HEK293 (cell line): ENCODE data around the gene TMC6.

Source experiments
- CTCF ChIA-PET: fragments of 350-600 bp; formaldehyde crosslinking; extraction: SDS; loops from one replicate; lab custom pipeline; 2021; ENCODE audit warnings: antibody characterized with exemption; lab: Yijun Ruan, JAX
- POLR2A ChIA-PET: fragments of 300-600 bp; formaldehyde crosslinking; extraction: SDS; loops from one replicate; lab custom pipeline; 2020; ENCODE audit warnings: antibody characterized with exemption, inconsistent platforms; lab: Yijun Ruan, JAX
- H3K27ac ChIP-seq: fragments of 200-500 bp; sonication (Bioruptor generic); 2 replicates; pipeline ENCODE4 v1.5.1; 2014; ENCODE audit warnings: low read depth, low read length, control low read depth, inconsistent platforms; ENCODE audit errors: extremely low read depth
- H3K36me3 ChIP-seq, 2 experiments: fragments of 200-500 bp in 1 of 2; sonication (Bioruptor generic) in 1 of 2; 1 replicate in 1 of 2; 2 replicates in 1 of 2; pipeline ENCODE4 v1.5.1; 2014 to 2017; ENCODE audit warnings: inconsistent platforms in 2 of 2, low read length in 2 of 2; ENCODE audit not compliant: control insufficient read depth in 2 of 2, insufficient read depth in 1 of 2
- H3K4me1 ChIP-seq: fragments of 200-500 bp; sonication (Bioruptor generic); 2 replicates; pipeline ENCODE4 v1.5.1; 2014; ENCODE audit warnings: mild to moderate bottlenecking, low read length, inconsistent platforms; ENCODE audit not compliant: control insufficient read depth, insufficient read depth
- H3K4me3 ChIP-seq: 2 replicates; pipeline ENCODE4 v1.5.1; 2011; ENCODE audit warnings: low read depth, mild to moderate bottlenecking, control low read depth, low read length, moderate library complexity
- H3K9me3 ChIP-seq: fragments of 200-500 bp; sonication (Bioruptor generic); 2 replicates; pipeline ENCODE4 v1.5.1; 2014; ENCODE audit warnings: low read depth, low read length, inconsistent platforms; ENCODE audit not compliant: control insufficient read depth, insufficient read depth
- PRDM10 ChIP-seq: fragments of 450-650 bp; formaldehyde crosslinking; IDR thresholded peaks from 2 replicates; pipeline ENCODE4 v1.5.1; 2016; ENCODE audit warnings: missing biosample characterization, missing genetic modification characterization
- SETDB1 ChIP-seq: IDR thresholded peaks from one replicate; pipeline ENCODE4 v1.6.1; 2017; ENCODE audit warnings: mild to moderate bottlenecking, low read length, moderate library complexity, mixed read lengths; ENCODE audit not compliant: insufficient read length
- YY1 ChIP-seq: fragments of 450-650 bp; formaldehyde crosslinking; IDR thresholded peaks from 2 replicates; pipeline ENCODE4 v1.5.1; 2018; ENCODE audit warnings: missing biosample characterization, missing genetic modification characterization
- ZBTB17 ChIP-seq: fragments of 450-650 bp; formaldehyde crosslinking; IDR thresholded peaks from 2 replicates; pipeline ENCODE4 v1.5.1; 2016; ENCODE audit warnings: missing biosample characterization, missing genetic modification characterization
- ZFP69B ChIP-seq: fragments of 450-650 bp; formaldehyde crosslinking; IDR thresholded peaks from 2 replicates; pipeline ENCODE4 v1.5.1; 2016; ENCODE audit warnings: missing biosample characterization, missing genetic modification characterization
- ZNF10 ChIP-seq: fragments of 450-650 bp; formaldehyde crosslinking; IDR thresholded peaks from 2 replicates; pipeline ENCODE4 v1.5.1; 2017; ENCODE audit warnings: missing biosample characterization, missing genetic modification characterization
- ZNF121 ChIP-seq: fragments of 450-650 bp; formaldehyde crosslinking; IDR thresholded peaks from 2 replicates; pipeline ENCODE4 v1.5.1; 2016; ENCODE audit warnings: missing biosample characterization, missing genetic modification characterization
- ZNF157 ChIP-seq: fragments of 450-650 bp; formaldehyde crosslinking; IDR thresholded peaks from 2 replicates; pipeline ENCODE4 v1.5.1; 2016; ENCODE audit warnings: missing biosample characterization, missing genetic modification characterization
- ZNF16 ChIP-seq: fragments of 450-650 bp; formaldehyde crosslinking; IDR thresholded peaks from 2 replicates; pipeline ENCODE4 v1.5.1; 2016; ENCODE audit warnings: low read depth, missing biosample characterization, missing genetic modification characterization
- ZNF26 ChIP-seq: fragments of 450-650 bp; formaldehyde crosslinking; IDR thresholded peaks from 2 replicates; pipeline ENCODE4 v1.5.1; 2016; ENCODE audit warnings: missing biosample characterization, missing genetic modification characterization
- ZNF398 ChIP-seq: fragments of 450-650 bp; formaldehyde crosslinking; IDR thresholded peaks from 2 replicates; pipeline ENCODE4 v1.5.1; 2017; ENCODE audit warnings: missing biosample characterization, missing genetic modification characterization
- ZNF426 ChIP-seq: fragments of 450-650 bp; formaldehyde crosslinking; IDR thresholded peaks from 2 replicates; pipeline ENCODE4 v1.5.1; 2017; ENCODE audit warnings: missing biosample characterization, missing genetic modification characterization, mild to moderate bottlenecking, inconsistent platforms, moderate library complexity
- ZNF600 ChIP-seq: fragments of 450-650 bp; formaldehyde crosslinking; IDR thresholded peaks from 2 replicates; pipeline ENCODE4 v1.5.1; 2016; ENCODE audit warnings: missing biosample characterization, missing genetic modification characterization
- ZNF664 ChIP-seq: fragments of 450-650 bp; formaldehyde crosslinking; IDR thresholded peaks from 2 replicates; pipeline ENCODE4 v1.5.1; 2016; ENCODE audit warnings: missing biosample characterization, missing genetic modification characterization

The TMC6 gene

GRCh38 chr17:78159575-78160158 is 31.1 kb upstream of the TMC6 start:
- Histone ChIP-seq H3K9me3 (no peaks in the 10 kb centered on the region), H3K27ac (no peak overlapping the region), H3K4me3 (no peak overlapping the region), H3K36me3 (no peaks in the 10 kb centered on the region), H3K4me1 (no peaks in the 10 kb centered on the region)
- CTCF ChIA-PET, result interaction anchor here (0.9 kb wide), 1 partner anchor 26 kb away, joined by 4 read pairs; no protein-coding TSS in a partner anchor
- POLR2A ChIA-PET, result interaction anchor here (2.1 kb wide), 1 partner anchor 27 kb away, joined by 7 read pairs; the partner anchor contains the start of genes AFMID and TK1
- TF ChIP-seq ZNF600 (tag by site-specific recombination), result 0 out of 2 replicates have a peak, but pooled peaks have one; percentile 36
- peak; percentile 81 for TF ChIP-seq PRDM10 (tag by site-specific recombination)
- TF ChIP-seq ZNF10 (tag by site-specific recombination), result no peak
- TF ChIP-seq, all 188 proteins: peak for 2

GRCh38 chr17:78154903-78155811 is 26.6 kb upstream of the TMC6 start:
- Histone ChIP-seq H3K27ac (no peak overlapping the region), H3K4me1 (no peaks in the 10 kb centered on the region), H3K4me3 (no peak overlapping the region), H3K9me3 (no peaks in the 10 kb centered on the region), H3K36me3 (no peaks in the 10 kb centered on the region)
- CTCF ChIA-PET, result interaction anchor here (1.2 kb wide), 1 partner anchor 19 kb away, joined by 3 read pairs; no protein-coding TSS in a partner anchor
- POLR2A ChIA-PET, result interaction anchor here (1.0 kb wide), 1 partner anchor 15 kb away, joined by 4 read pairs; no protein-coding TSS in a partner anchor
- TF ChIP-seq ZNF16 (tag by site-specific recombination) (no peak), ZFP69B (tag by site-specific recombination) (no peak), ZNF121 (tag by site-specific recombination) (0 out of 2 replicates have a peak, but pooled peaks have one; percentile 27), ZNF26 (tag by site-specific recombination) (no peak), ZNF664 (tag by site-specific recombination) (no peak), ZNF426 (tag by site-specific recombination) (no peak), YY1 (tag by site-specific recombination) (no peak), ZNF157 (tag by site-specific recombination) (no peak), ZNF398 (tag by site-specific recombination) (no peak), PRDM10 (tag by site-specific recombination) (peak; percentile 97), SETDB1 (no peak), ZBTB17 (tag by site-specific recombination) (peak; percentile 88)
- TF ChIP-seq, all 188 proteins: peak for 3
